Measurements from ENCODE around the gene ARMC2.

ARMC2 gene, protein sequence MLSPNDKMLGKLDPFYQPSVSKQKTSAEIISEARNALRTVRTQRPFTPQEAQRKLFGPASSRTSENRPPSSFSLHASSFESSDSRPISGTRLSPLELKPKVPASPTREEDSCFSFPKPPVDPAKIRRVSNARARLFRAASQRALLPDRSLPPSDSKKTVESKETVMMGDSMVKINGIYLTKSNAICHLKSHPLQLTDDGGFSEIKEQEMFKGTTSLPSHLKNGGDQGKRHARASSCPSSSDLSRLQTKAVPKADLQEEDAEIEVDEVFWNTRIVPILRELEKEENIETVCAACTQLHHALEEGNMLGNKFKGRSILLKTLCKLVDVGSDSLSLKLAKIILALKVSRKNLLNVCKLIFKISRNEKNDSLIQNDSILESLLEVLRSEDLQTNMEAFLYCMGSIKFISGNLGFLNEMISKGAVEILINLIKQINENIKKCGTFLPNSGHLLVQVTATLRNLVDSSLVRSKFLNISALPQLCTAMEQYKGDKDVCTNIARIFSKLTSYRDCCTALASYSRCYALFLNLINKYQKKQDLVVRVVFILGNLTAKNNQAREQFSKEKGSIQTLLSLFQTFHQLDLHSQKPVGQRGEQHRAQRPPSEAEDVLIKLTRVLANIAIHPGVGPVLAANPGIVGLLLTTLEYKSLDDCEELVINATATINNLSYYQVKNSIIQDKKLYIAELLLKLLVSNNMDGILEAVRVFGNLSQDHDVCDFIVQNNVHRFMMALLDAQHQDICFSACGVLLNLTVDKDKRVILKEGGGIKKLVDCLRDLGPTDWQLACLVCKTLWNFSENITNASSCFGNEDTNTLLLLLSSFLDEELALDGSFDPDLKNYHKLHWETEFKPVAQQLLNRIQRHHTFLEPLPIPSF

GRCh38 chr6:108848116-108848868 lies at the start of gene ARMC2:
TSS of gene ARMC2 (plus strand) at chr6:108848422. CDS start at chr6:108854268, 5,846 bp downstream.
- Histone ChIP-seq H3K9me3 (ENCODE audit: control insufficient read depth in 1 of 2, low read length in 2 of 2) (no peaks in the 10 kb centered on the region), H3K4me1 (ENCODE audit: control insufficient read depth in 1 of 2, insufficient read depth in 2 of 2, low read length in 2 of 2) (peaks cover 5 to 11% of the 10 kb centered on the region in 2 donors), H3K27ac (ENCODE audit: low read length) (peak within 1 kb of the TSS; percentile 65), H3K27me3 (ENCODE audit: low read depth, low read length) (no peaks in the 10 kb centered on the region), H3K36me3 (ENCODE audit: control insufficient read depth in 1 of 2, insufficient read depth in 2 of 2, low read length in 2 of 2) (no peaks in the 10 kb centered on the region), H3K4me3 (ENCODE audit: low read depth in 1 of 2, low read length in 2 of 2) (peak within 1 kb of the TSS; percentile 69 to 96)

DNA sequence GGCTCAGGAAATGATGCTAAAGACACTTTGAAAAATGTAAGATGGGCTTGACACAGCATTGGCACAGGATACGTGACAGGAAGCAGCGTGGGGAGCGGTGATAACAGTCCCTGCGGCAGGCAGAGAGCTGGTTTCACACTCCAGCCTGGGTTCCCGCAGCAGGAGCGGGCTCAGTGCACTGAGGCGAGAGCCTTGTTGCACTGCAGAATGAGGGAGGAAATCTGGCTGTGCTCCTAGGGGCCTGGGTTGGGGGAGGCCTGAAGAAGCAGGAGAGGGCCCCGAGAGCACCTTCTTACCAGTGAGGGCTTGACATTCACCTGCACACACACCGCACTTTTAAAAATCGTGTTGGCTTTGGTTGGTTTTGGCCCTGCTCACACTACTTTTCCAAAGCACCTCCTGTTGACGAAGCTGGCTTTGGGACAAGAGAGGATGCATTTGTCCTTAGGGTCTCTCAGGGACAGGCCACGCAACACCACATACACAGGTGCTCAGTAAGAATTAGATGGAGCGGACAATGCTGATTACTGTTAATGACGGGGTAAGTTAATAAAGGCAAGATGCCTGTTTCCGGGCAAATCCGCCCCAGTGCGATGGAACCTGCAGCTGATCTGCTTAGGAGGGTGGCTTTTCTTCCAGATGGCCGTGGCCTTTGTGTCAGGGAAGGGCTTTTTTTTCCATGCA lies 49.4 kb upstream of the ARMC2 start:
- no peaks in the 10 kb centered on the region for H3K9me3 ChIP-seq (ENCODE audit: control insufficient read depth in 1 of 2, low read length in 2 of 2)
- no peaks in the 10 kb centered on the region for H3K27me3 ChIP-seq (ENCODE audit: low read depth, low read length)
- H3K36me3 ChIP-seq (ENCODE audit: control insufficient read depth in 1 of 2, insufficient read depth in 2 of 2, low read length in 2 of 2) = no peaks in the 10 kb centered on the region
- peaks cover 0 to 11% of the 10 kb centered on the region in 2 donors for H3K4me1 ChIP-seq (ENCODE audit: control insufficient read depth in 1 of 2, insufficient read depth in 2 of 2, low read length in 2 of 2)
- no peak overlapping the region for H3K4me3 ChIP-seq (ENCODE audit: low read depth in 1 of 2, low read length in 2 of 2)
- H3K27ac ChIP-seq (ENCODE audit: low read length) = no peak overlapping the region

DNA sequence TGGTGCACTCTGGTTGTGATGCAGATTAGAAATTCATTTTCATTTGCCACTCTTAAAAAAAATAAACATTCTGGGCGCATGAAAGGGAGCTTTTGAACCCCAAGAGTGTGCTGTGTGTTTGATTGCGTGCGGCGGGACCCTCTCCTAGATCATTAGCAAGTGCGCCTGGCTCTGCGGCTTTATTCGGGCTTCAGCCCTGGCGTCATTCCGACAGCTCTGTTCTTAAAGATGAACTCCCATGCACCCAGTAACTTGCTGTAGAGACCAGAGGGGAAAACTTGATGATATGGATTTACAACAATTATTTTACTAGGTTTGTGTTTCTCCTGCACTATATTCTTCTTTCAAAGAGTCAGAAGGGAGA lies 48.9 kb upstream of the ARMC2 start:
- no peak overlapping the region for H3K27ac ChIP-seq (ENCODE audit: low read length)
- no peaks in the 10 kb centered on the region for H3K27me3 ChIP-seq (ENCODE audit: low read depth, low read length)
- no peaks in the 10 kb centered on the region for H3K36me3 ChIP-seq (ENCODE audit: control insufficient read depth in 1 of 2, insufficient read depth in 2 of 2, low read length in 2 of 2)
- H3K4me1 ChIP-seq (ENCODE audit: control insufficient read depth in 1 of 2, insufficient read depth in 2 of 2, low read length in 2 of 2) = peaks cover 0 to 11% of the 10 kb centered on the region in 2 donors
- H3K9me3 ChIP-seq (ENCODE audit: control insufficient read depth in 1 of 2, low read length in 2 of 2) = no peaks in the 10 kb centered on the region
- H3K4me3 ChIP-seq (ENCODE audit: low read depth in 1 of 2, low read length in 2 of 2) = no peak overlapping the region

DNA sequence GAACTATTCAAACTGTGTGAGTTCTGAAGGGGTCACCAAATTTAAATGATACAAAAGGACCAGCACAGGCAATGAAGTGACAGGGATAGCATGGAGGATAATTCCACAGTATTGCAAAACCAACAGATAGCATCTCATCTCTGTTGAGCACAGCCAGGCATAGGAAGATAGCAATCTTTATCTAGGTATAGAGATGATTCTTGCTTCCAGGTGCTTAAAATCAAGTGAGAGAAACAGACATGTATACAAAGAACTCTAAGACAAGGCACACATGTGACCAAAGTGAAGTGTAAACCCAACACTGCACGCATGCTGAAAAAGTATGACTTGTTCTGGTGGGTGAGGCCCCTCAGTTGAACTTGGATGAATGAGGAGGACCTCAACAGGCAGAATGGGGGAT lies 48.4 kb upstream of the ARMC2 start:
- no peaks in the 10 kb centered on the region for H3K27me3 ChIP-seq (ENCODE audit: low read depth, low read length)

GRCh38 chr6:108800427-108800864 lies 47.8 kb upstream of the ARMC2 start:
- no peaks in the 10 kb centered on the region for H3K36me3 ChIP-seq (ENCODE audit: control insufficient read depth in 1 of 2, insufficient read depth in 2 of 2, low read length in 2 of 2)
- no peaks in the 10 kb centered on the region for H3K9me3 ChIP-seq (ENCODE audit: control insufficient read depth in 1 of 2, low read length in 2 of 2)
- H3K4me1 ChIP-seq (ENCODE audit: control insufficient read depth in 1 of 2, insufficient read depth in 2 of 2, low read length in 2 of 2) = peaks cover 0 to 11% of the 10 kb centered on the region in 2 donors
- H3K4me3 ChIP-seq (ENCODE audit: low read depth in 1 of 2, low read length in 2 of 2) = no peak overlapping the region
- H3K27ac ChIP-seq (ENCODE audit: low read length) = no peak overlapping the region
- H3K27me3 ChIP-seq (ENCODE audit: low read depth, low read length) = no peaks in the 10 kb centered on the region

More for the DNA sequence above, 48.4 kb upstream of the ARMC2 start:
- H3K4me1 ChIP-seq (ENCODE audit: control insufficient read depth in 1 of 2, insufficient read depth in 2 of 2, low read length in 2 of 2) = peaks cover 0 to 11% of the 10 kb centered on the region in 2 donors
- H3K27ac ChIP-seq (ENCODE audit: low read length) = no peak overlapping the region
- no peaks in the 10 kb centered on the region for H3K9me3 ChIP-seq (ENCODE audit: control insufficient read depth in 1 of 2, low read length in 2 of 2)
- no peaks in the 10 kb centered on the region for H3K36me3 ChIP-seq (ENCODE audit: control insufficient read depth in 1 of 2, insufficient read depth in 2 of 2, low read length in 2 of 2)
- H3K4me3 ChIP-seq (ENCODE audit: low read depth in 1 of 2, low read length in 2 of 2) = no peak overlapping the region

- no peak overlapping the region for H3K27ac ChIP-seq (ENCODE audit: low read length)
- H3K4me3 ChIP-seq (ENCODE audit: low read depth in 1 of 2, low read length in 2 of 2) = no peak overlapping the region
- H3K36me3 ChIP-seq (ENCODE audit: control insufficient read depth in 1 of 2, insufficient read depth in 2 of 2, low read length in 2 of 2) = no peaks in the 10 kb centered on the region
- peaks cover 0 to 11% of the 10 kb centered on the region in 2 donors for H3K4me1 ChIP-seq (ENCODE audit: control insufficient read depth in 1 of 2, insufficient read depth in 2 of 2, low read length in 2 of 2)
- H3K9me3 ChIP-seq (ENCODE audit: control insufficient read depth in 1 of 2, low read length in 2 of 2) = no peaks in the 10 kb centered on the region
- H3K27me3 ChIP-seq (ENCODE audit: low read depth, low read length) = no peaks in the 10 kb centered on the region
Observed at GRCh38 chr6:108801366-108801765, 46.9 kb upstream of the ARMC2 start.

GRCh38 chr6:108803982-108804490 lies 44.2 kb upstream of the ARMC2 start:
- Histone ChIP-seq H3K27me3 (ENCODE audit: low read depth, low read length) (no peaks in the 10 kb centered on the region), H3K36me3 (ENCODE audit: control insufficient read depth in 1 of 2, insufficient read depth in 2 of 2, low read length in 2 of 2) (no peaks in the 10 kb centered on the region), H3K4me1 (ENCODE audit: control insufficient read depth in 1 of 2, insufficient read depth in 2 of 2, low read length in 2 of 2) (peaks cover 0 to 5% of the 10 kb centered on the region in 2 donors), H3K27ac (ENCODE audit: low read length) (no peak overlapping the region), H3K9me3 (ENCODE audit: control insufficient read depth in 1 of 2, low read length in 2 of 2) (no peaks in the 10 kb centered on the region), H3K4me3 (ENCODE audit: low read depth in 1 of 2, low read length in 2 of 2) (no peak overlapping the region)

DNA sequence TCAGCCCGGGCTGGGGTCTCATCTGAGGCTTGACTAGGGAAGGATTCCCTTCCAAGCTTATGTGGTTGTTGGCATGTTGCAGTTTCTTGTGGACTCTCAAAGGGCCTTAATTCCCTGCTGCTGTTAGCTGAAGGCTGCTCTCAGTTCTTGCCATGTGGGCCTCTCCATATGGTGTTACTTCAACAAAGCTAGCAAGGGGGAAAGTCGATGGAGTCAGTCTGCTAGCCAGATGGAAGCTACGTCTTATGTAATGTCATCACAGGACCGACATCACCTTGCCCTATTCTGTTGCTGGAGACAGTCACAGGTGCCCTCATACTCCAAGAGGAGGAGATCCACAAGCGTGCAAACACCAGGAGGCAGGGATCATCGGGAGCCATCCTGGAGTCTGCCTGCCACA lies 43.3 kb upstream of the ARMC2 start:
- H3K4me1 ChIP-seq (ENCODE audit: control insufficient read depth in 1 of 2, insufficient read depth in 2 of 2, low read length in 2 of 2) = peaks cover 0 to 5% of the 10 kb centered on the region in 2 donors
- H3K27ac ChIP-seq (ENCODE audit: low read length) = no peak overlapping the region
- H3K4me3 ChIP-seq (ENCODE audit: low read depth in 1 of 2, low read length in 2 of 2) = no peak overlapping the region

GRCh38 chr6:108805611-108806167 lies 42.5 kb upstream of the ARMC2 start:
- H3K36me3 ChIP-seq (ENCODE audit: control insufficient read depth in 1 of 2, insufficient read depth in 2 of 2, low read length in 2 of 2) = no peaks in the 10 kb centered on the region
- H3K4me3 ChIP-seq (ENCODE audit: low read depth in 1 of 2, low read length in 2 of 2) = no peak overlapping the region
- H3K4me1 ChIP-seq (ENCODE audit: control insufficient read depth in 1 of 2, insufficient read depth in 2 of 2, low read length in 2 of 2) = peaks cover 0 to 5% of the 10 kb centered on the region in 2 donors
- no peaks in the 10 kb centered on the region for H3K9me3 ChIP-seq (ENCODE audit: control insufficient read depth in 1 of 2, low read length in 2 of 2)
- H3K27me3 ChIP-seq (ENCODE audit: low read depth, low read length) = no peaks in the 10 kb centered on the region
- no peak overlapping the region for H3K27ac ChIP-seq (ENCODE audit: low read length)

More for the DNA sequence above, 43.3 kb upstream of the ARMC2 start:
- H3K36me3 ChIP-seq (ENCODE audit: control insufficient read depth in 1 of 2, insufficient read depth in 2 of 2, low read length in 2 of 2) = no peaks in the 10 kb centered on the region
- H3K27me3 ChIP-seq (ENCODE audit: low read depth, low read length) = no peaks in the 10 kb centered on the region
- no peaks in the 10 kb centered on the region for H3K9me3 ChIP-seq (ENCODE audit: control insufficient read depth in 1 of 2, low read length in 2 of 2)

- H3K4me3 ChIP-seq (ENCODE audit: low read depth in 1 of 2, low read length in 2 of 2) = no peak overlapping the region
- H3K9me3 ChIP-seq (ENCODE audit: control insufficient read depth in 1 of 2, low read length in 2 of 2) = no peaks in the 10 kb centered on the region
- no peak overlapping the region for H3K27ac ChIP-seq (ENCODE audit: low read length)
- H3K36me3 ChIP-seq (ENCODE audit: control insufficient read depth in 1 of 2, insufficient read depth in 2 of 2, low read length in 2 of 2) = no peaks in the 10 kb centered on the region
- H3K4me1 ChIP-seq (ENCODE audit: control insufficient read depth in 1 of 2, insufficient read depth in 2 of 2, low read length in 2 of 2) = peaks cover 0 to 5% of the 10 kb centered on the region in 2 donors
- H3K27me3 ChIP-seq (ENCODE audit: low read depth, low read length) = no peaks in the 10 kb centered on the region
Observed at GRCh38 chr6:108806171-108806570, 42.1 kb upstream of the ARMC2 start.

Measured in muscle layer of duodenum (tissue), 2 donors.